K562 (cell line): Measurements from ENCODE around the gene EIF2S1. TPM values are rescaled to one million over a fixed set of nuclear protein-coding genes. Genes with fewer than 3 reads are reported as not detected.

Experiments used
- ATAC-seq: fragments of 200-7000 bp; cut with Tn5 transposase; 3 replicates; pipeline ENCODE4 v1.9.1; 2020; ENCODE audit warnings: moderate library complexity
- BruUV-seq: library from RNA; stranded (reverse); fragments of 400-500 nt; replicated peaks from 2 replicates; lab custom pipeline; 2021; lab: Mats Ljungman, UMichigan
- CTCF ChIA-PET: fragments of 300-600 bp; formaldehyde crosslinking; extraction: SDS; loops from one replicate; lab custom pipeline; 2021; ENCODE audit warnings: low intra/inter-chr PET ratio; lab: Yijun Ruan, JAX
- POLR2A ChIA-PET: fragments of 300-600, 350-650 bp; sonication (Branson Sonifier 250); formaldehyde crosslinking; extraction: SDS; loops from one replicate; lab custom pipeline; 2021; ENCODE audit warnings: antibody characterized with exemption, inconsistent platforms; lab: Yijun Ruan, JAX
- DNase-seq, 4 experiments: peaks; one replicate each; pipeline versions ENCODE4 v3.0.0 to v3.0.0-alpha.2; 2011 to 2018; ENCODE audit warnings: low spot score in 3 of 4, mixed read lengths in 3 of 4; ENCODE audit errors: extremely low read depth in 1 of 4
- FAIRE-seq: peaks from 2 replicates; lab custom pipeline; 2011; peaks lifted over from hg19 to GRCh38; lab: Jason Lieb, UNC
- H2AFZ ChIP-seq: 2 replicates; pipeline ENCODE4 v1.6.0; 2011; ENCODE audit warnings: low read depth, low read length, control low read depth, inconsistent platforms
- H3K27ac ChIP-seq: fragments of 200-600 bp; 3 replicates; pipeline ENCODE4 v1.8.0; 2011; ENCODE audit warnings: low read depth, mild to moderate bottlenecking, control low read depth, inconsistent platforms, low read length, moderate library complexity, mixed read lengths; ENCODE audit errors: extremely low read depth
- H3K27me3 ChIP-seq, 2 experiments: fragments of 300-600 bp in 1 of 2; 2 replicates in 1 of 2; 3 replicates in 1 of 2; pipeline versions ENCODE4 v1.6.0 to v1.8.0; 2011; ENCODE audit warnings: inconsistent platforms in 2 of 2, low read length in 2 of 2, mild to moderate bottlenecking in 1 of 2, mixed read lengths in 1 of 2, moderate library complexity in 1 of 2; ENCODE audit not compliant: control insufficient read depth in 2 of 2, insufficient read depth in 2 of 2
- H3K36me3 ChIP-seq: fragments of 300-600 bp; 3 replicates; pipeline ENCODE4 v1.8.0; 2011; ENCODE audit warnings: mild to moderate bottlenecking, low read length, inconsistent platforms; ENCODE audit not compliant: control insufficient read depth, insufficient read depth
- H3K4me1 ChIP-seq, 2 experiments: fragments of 200-600 bp in 1 of 2; replicated peaks in 1 of 2; 2 replicates in 1 of 2; 3 replicates in 1 of 2; pipeline versions ENCODE4 v1.5.1 to v1.8.0; 2011; ENCODE audit warnings: inconsistent platforms in 2 of 2, low read length in 2 of 2, mild to moderate bottlenecking in 1 of 2, mixed read lengths in 1 of 2, moderate library complexity in 1 of 2; ENCODE audit not compliant: control insufficient read depth in 2 of 2, insufficient read depth in 2 of 2
- H3K4me2 ChIP-seq: 2 replicates; pipeline ENCODE4 v1.6.1; 2011; ENCODE audit warnings: low read length, control low read depth, inconsistent platforms, mixed read lengths; ENCODE audit not compliant: insufficient read depth
- H3K4me3 ChIP-seq: fragments of 200-600 bp; sonication (generic), shearing (Covaris generic); 2 replicates; pipeline ENCODE4 v1.5.1; 2016; ENCODE audit warnings: control low read depth, inconsistent platforms
- H3K79me2 ChIP-seq: fragments of 200-600 bp; 3 replicates; pipeline ENCODE4 v1.8.0; 2011; ENCODE audit warnings: low read length, inconsistent platforms; ENCODE audit not compliant: control insufficient read depth, insufficient read depth
- H3K9ac ChIP-seq, 2 experiments: 2 replicates each; pipeline versions ENCODE4 v1.6.0 to v1.6.1; 2011; ENCODE audit warnings: low read depth in 2 of 2, low read length in 2 of 2, control low read depth in 1 of 2, inconsistent platforms in 1 of 2, mild to moderate bottlenecking in 1 of 2, mixed read lengths in 1 of 2; ENCODE audit not compliant: insufficient read depth in 1 of 2
- H3K9me1 ChIP-seq: one replicate; pipeline ENCODE4 v1.6.0; 2011; ENCODE audit warnings: inconsistent platforms, mild to moderate bottlenecking, low read length, moderate library complexity; ENCODE audit not compliant: control insufficient read depth, insufficient read depth
- H3K9me3 ChIP-seq: replicated peaks from 2 replicates; pipeline ENCODE4 v1.5.1; 2011; ENCODE audit warnings: low read depth, low read length, inconsistent platforms; ENCODE audit not compliant: control insufficient read depth, insufficient read depth
- H4K20me1 ChIP-seq: replicated peaks from 2 replicates; pipeline ENCODE4 v1.6.1; 2011; ENCODE audit warnings: low read length, inconsistent platforms, mixed read lengths; ENCODE audit not compliant: control insufficient read depth, insufficient read depth
- C11orf30 ChIP-seq: fragments of 450-650 bp; IDR thresholded peaks from 2 replicates; pipeline ENCODE4 v1.6.1; 2016; ENCODE audit warnings: low read depth, mild to moderate bottlenecking
- CC2D1A ChIP-seq: fragments of 450-650 bp; IDR thresholded peaks from 2 replicates; pipeline ENCODE4 v1.6.1; 2017; ENCODE audit warnings: mild to moderate bottlenecking
- EWSR1 ChIP-seq: fragments of 450-650 bp; IDR thresholded peaks from 2 replicates; pipeline ENCODE4 v1.6.1; 2018; ENCODE audit warnings: borderline replicate concordance, mild to moderate bottlenecking, low read depth, moderate library complexity; ENCODE audit not compliant: partially characterized antibody
- FOXK1 ChIP-seq: sonication (generic); formaldehyde crosslinking; IDR thresholded peaks from 2 replicates; pipeline ENCODE4 v1.8.0; 2022; ENCODE audit warnings: missing genetic modification reagents, mild to moderate bottlenecking, borderline replicate concordance
- MBD1 ChIP-seq: fragments of 250-450 bp; sonication (Bioruptor Pico); IDR thresholded peaks from 2 replicates; pipeline ENCODE4 v1.8.0; 2022; ENCODE audit warnings: inconsistent platforms
- NKRF ChIP-seq: fragments of 450-650 bp; IDR thresholded peaks from 2 replicates; pipeline ENCODE4 v1.6.1; 2016; ENCODE audit warnings: borderline replicate concordance
- RBM17 ChIP-seq: fragments of 200-400 bp; formaldehyde crosslinking; IDR thresholded peaks from 2 replicates; pipeline ENCODE4 v1.6.1; 2017; ENCODE audit warnings: low read depth, mild to moderate bottlenecking, low read length, borderline replicate concordance
- RCOR1 ChIP-seq, 2 experiments: IDR thresholded peaks; 2 replicates each; pipeline ENCODE4 v1.6.1; 2012; ENCODE audit warnings: low read depth in 2 of 2, low read length in 2 of 2, borderline replicate concordance in 1 of 2, improper control_type of control experiment in 1 of 2
- SNAPC5 ChIP-seq: fragments of 250-450 bp; sonication (Bioruptor Pico); IDR thresholded peaks from 2 replicates; pipeline ENCODE4 v1.8.0; 2021; ENCODE audit warnings: moderate library complexity, mild to moderate bottlenecking, inconsistent platforms
- ZHX1 ChIP-seq: fragments of 150-350 bp; conservative IDR thresholded peaks from 2 replicates; pipeline ENCODE4 v1.6.1; 2014; ENCODE audit warnings: low read length
- ZNF12 ChIP-seq: sonication (generic); formaldehyde crosslinking; IDR thresholded peaks from 2 replicates; pipeline ENCODE4 v1.4.0; 2020; ENCODE audit warnings: mild to moderate bottlenecking, missing genetic modification reagents
- ZNF134 ChIP-seq: fragments of 250-450 bp; sonication (Bioruptor Pico); conservative IDR thresholded peaks from 2 replicates; pipeline ENCODE4 v1.4.0; 2020
- ZNF165 ChIP-seq: fragments of 250-450 bp; sonication (Bioruptor Pico); IDR thresholded peaks from 2 replicates; pipeline ENCODE4 v1.4.0; 2020; ENCODE audit warnings: borderline replicate concordance
- ZNF212 ChIP-seq: fragments of 450-650 bp; formaldehyde crosslinking; IDR thresholded peaks from 2 replicates; pipeline ENCODE4 v1.4.0; 2020; ENCODE audit warnings: mild to moderate bottlenecking
- ZNF239 ChIP-seq: fragments of 250-450 bp; sonication (Bioruptor Pico); IDR thresholded peaks from 2 replicates; pipeline ENCODE4 v1.4.0; 2020; ENCODE audit warnings: mild to moderate bottlenecking
- ZSCAN32 ChIP-seq: fragments of 450-650 bp; formaldehyde crosslinking; IDR thresholded peaks from 2 replicates; pipeline ENCODE4 v1.4.0; 2020; ENCODE audit warnings: mild to moderate bottlenecking, moderate library complexity
- WGBS: fragments of 100-300 bp; shearing (Covaris generic); methylation state at CpG from one replicate; pipeline ENCODE4 v1.1.6; 2016; ENCODE audit warnings: low coverage, mixed read lengths; ENCODE audit not compliant: insufficient coverage; ENCODE audit errors: missing lambda C conversion rate; 5-methylcytosine and 5-hydroxymethylcytosine counted together
- in situ Hi-C: fragments of 300-500 bp; cut with MboI; formaldehyde crosslinking; loops from 4 replicates; pipeline ENCODE4 v1.15.0; 2018; ENCODE audit warnings: inconsistent platforms, mixed read lengths
- intact Hi-C: fragments of 100-400 bp; cut with micrococcal nuclease; formaldehyde crosslinking; loops from 2 replicates; pipeline ENCODE4 v1.14.2; 2022
- polyA plus RNA-seq, 8 experiments: library from polyadenylated mRNA; depleted of rRNA in 4 of 8; stranded (reverse) in 5 of 8; unstranded in 3 of 8; fragments of >200 nt; fragmentation: Nextera tagmentation in 2 of 8; fragmentation: Illumina TruSeq in 1 of 8; extraction: Ambion mirVana in 2 of 8; extraction: Trizol in 1 of 8; gene quantifications; 2 replicates each; pipeline versions ENCODE4 v1.2.1 to v1.2.3, GENCODE V29; 2011 to 2014; ENCODE audit warnings: inconsistent platforms in 1 of 8, missing spikeins in 1 of 8
- total RNA-seq, 7 experiments: library from RNA; depleted of rRNA in 6 of 7; stranded (reverse); fragments of >200 nt in 6 of 7; fragmentation: Illumina TruSeq in 2 of 7; extraction: Trizol in 2 of 7; gene quantifications; 2 replicates each; pipeline versions ENCODE4 v1.2.1 to v1.2.3, GENCODE V29; 2011 to 2021; ENCODE audit warnings: low replicate concordance in 1 of 7

EIF2S1 gene
- total and polyA plus RNA-seq, 9 of the 15 experiments (the other 6 are each of a cell fraction or from before 2014, with no cell fraction given): 216 to 1,018 (median 332) TPM

GRCh38 chr14:67395876-67396189 is 35.7 kb downstream of the EIF2S1 start:
- DNase-seq: no peak
- no peaks in the 10 kb centered on the region for H3K36me3 ChIP-seq
- no TSS peak for BruUV-seq
- no peak overlapping the region for H3K9ac ChIP-seq
- no peaks in the 10 kb centered on the region for H3K9me3 ChIP-seq
- intact Hi-C loops: no loop called here
- H3K27ac ChIP-seq: no peak overlapping the region
- no peaks in the 10 kb centered on the region for H3K79me2 ChIP-seq
- H3K27me3 ChIP-seq: no peaks in the 10 kb centered on the region
- H4K20me1 ChIP-seq: no peaks in the 10 kb centered on the region
- H3K4me3 ChIP-seq: no peak overlapping the region
- ChIA-PET POLR2A (interaction anchor here (0.7 to 0.9 kb wide), 2 partner anchors 9 to 25 kb away, joined by 4 to 5 read pairs; no protein-coding TSS in a partner anchor), CTCF (no interaction called here)
- FAIRE-seq: no peak
- H3K9me1 ChIP-seq: no peaks in the 10 kb centered on the region
- no peak for ATAC-seq
- WGBS: 75% methylated on average over 5 of the region's 5 CpGs
- TF ChIP-seq ZNF12: no peak
- no peak for TF ChIP-seq ZNF134
- no peak for TF ChIP-seq ZHX1
- no peak for TF ChIP-seq RCOR1 (IDR thresholded peaks at IDR 0.05; ENCODE audit: borderline replicate concordance in 1 of 2, low read depth in 2 of 2, low read length in 2 of 2)
- no peak for TF ChIP-seq ZNF212 (CRISPR knock-in tag)
- TF ChIP-seq ZNF239 (CRISPR knock-in tag): no peak
- no peak for TF ChIP-seq NKRF
- TF ChIP-seq CC2D1A: no peak
- no peak for TF ChIP-seq RBM17
- no peak for TF ChIP-seq SNAPC5 (CRISPR knock-in tag)
- TF ChIP-seq ZNF165 (CRISPR knock-in tag): no peak
- TF ChIP-seq EWSR1: no peak
- TF ChIP-seq C11orf30: no peak
- TF ChIP-seq FOXK1 (CRISPR knock-in tag): no peak
- TF ChIP-seq ZSCAN32 (CRISPR knock-in tag): no peak
- no peak for TF ChIP-seq MBD1
- no peak overlapping the region for H2AFZ ChIP-seq
- in situ Hi-C loops: no loop called here
- H3K4me1 ChIP-seq: peaks cover 10 to 16% of the 10 kb centered on the region in 2 experiments; a peak in 4 of 5 replicates
- no peak overlapping the region for H3K4me2 ChIP-seq
